ENCODE results near the gene DHRS3. TPM values are rescaled to one million over a fixed set of nuclear protein-coding genes. Genes with fewer than 3 reads are reported as not detected.

The DHRS3 gene
- total RNA-seq, 1 donor: 161 TPM

DNA sequence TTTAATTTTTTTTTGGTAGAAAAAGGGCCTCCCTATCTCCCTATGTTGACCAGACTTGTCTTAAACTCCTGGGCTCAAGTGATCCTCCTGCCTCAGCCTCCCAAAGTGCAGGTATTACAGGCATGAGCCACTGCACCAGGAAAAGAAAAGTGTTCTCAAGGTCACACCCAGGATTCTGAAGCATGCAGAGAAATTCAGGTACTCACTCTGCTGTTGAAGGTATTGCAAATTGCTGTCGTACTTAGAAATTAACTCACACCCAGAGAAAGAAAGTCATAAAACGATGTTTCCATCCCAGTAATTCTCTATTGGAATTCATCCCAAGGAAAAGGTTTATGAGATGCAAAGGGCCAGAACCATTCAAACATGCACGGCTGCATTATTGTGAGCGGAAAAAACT, 73.7 kb downstream of the DHRS3 start:
- no peaks in the 10 kb centered on the region for H3K27me3 ChIP-seq (ENCODE audit: insufficient read depth, low read length)
- H3K4me3 ChIP-seq (ENCODE audit: insufficient read depth, low read length): no peak overlapping the region
- H3K4me2 ChIP-seq (ENCODE audit: insufficient read depth, low read length): no peak overlapping the region
- H3K4me1 ChIP-seq (ENCODE audit: insufficient read depth, low read length): peaks cover 29% of the 10 kb centered on the region
- H3K36me3 ChIP-seq (ENCODE audit: insufficient read depth, low read length): no peaks in the 10 kb centered on the region
- H3K9me3 ChIP-seq (ENCODE audit: low read depth, low read length): no peaks in the 10 kb centered on the region
- no peak overlapping the region for H2AFZ ChIP-seq (ENCODE audit: low read length)
- no peaks in the 10 kb centered on the region for H3K79me2 ChIP-seq (ENCODE audit: insufficient read depth, low read length)
- H4K20me1 ChIP-seq (ENCODE audit: insufficient read depth, low read length): no peaks in the 10 kb centered on the region
- no peak overlapping the region for H3K27ac ChIP-seq (ENCODE audit: low read depth, low read length)
- TF ChIP-seq, protein P1, sequence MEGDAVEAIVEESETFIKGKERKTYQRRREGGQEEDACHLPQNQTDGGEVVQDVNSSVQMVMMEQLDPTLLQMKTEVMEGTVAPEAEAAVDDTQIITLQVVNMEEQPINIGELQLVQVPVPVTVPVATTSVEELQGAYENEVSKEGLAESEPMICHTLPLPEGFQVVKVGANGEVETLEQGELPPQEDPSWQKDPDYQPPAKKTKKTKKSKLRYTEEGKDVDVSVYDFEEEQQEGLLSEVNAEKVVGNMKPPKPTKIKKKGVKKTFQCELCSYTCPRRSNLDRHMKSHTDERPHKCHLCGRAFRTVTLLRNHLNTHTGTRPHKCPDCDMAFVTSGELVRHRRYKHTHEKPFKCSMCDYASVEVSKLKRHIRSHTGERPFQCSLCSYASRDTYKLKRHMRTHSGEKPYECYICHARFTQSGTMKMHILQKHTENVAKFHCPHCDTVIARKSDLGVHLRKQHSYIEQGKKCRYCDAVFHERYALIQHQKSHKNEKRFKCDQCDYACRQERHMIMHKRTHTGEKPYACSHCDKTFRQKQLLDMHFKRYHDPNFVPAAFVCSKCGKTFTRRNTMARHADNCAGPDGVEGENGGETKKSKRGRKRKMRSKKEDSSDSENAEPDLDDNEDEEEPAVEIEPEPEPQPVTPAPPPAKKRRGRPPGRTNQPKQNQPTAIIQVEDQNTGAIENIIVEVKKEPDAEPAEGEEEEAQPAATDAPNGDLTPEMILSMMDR (IDR thresholded peaks at IDR 0.05; ENCODE audit: extremely low read depth, low read depth, low read length): no peak
- DNase-seq (ENCODE audit: insufficient read length, low spot score, missing footprints): no peak

DNA sequence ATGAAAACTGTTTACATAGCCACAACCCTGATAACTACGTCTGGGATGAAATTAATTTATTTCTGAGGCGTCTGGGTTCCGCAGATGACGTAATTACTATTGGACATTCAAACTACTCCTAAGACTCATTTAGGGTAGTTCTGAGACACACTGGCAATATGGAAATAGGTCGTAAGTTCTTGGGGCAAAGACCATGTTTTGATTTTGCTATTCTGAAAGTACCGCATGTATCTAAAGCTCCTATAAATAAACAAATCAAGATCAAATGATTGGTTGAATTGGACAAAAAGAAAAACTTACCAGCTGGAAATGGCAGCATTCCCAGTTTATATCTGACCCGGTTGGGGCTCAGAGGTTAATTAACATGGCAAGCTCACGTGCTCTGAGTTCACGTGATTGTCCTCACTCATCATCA, 74.3 kb downstream of the DHRS3 start:
- TF ChIP-seq, protein P1 (IDR thresholded peaks at IDR 0.05; ENCODE audit: extremely low read depth, low read depth, low read length): no peak
- Histone ChIP-seq H4K20me1 (ENCODE audit: insufficient read depth, low read length) (no peaks in the 10 kb centered on the region), H3K4me2 (ENCODE audit: insufficient read depth, low read length) (no peak overlapping the region), H3K4me3 (ENCODE audit: insufficient read depth, low read length) (no peak overlapping the region), H3K79me2 (ENCODE audit: insufficient read depth, low read length) (no peaks in the 10 kb centered on the region), H3K36me3 (ENCODE audit: insufficient read depth, low read length) (no peaks in the 10 kb centered on the region), H2AFZ (ENCODE audit: low read length) (no peak overlapping the region), H3K27me3 (ENCODE audit: insufficient read depth, low read length) (no peaks in the 10 kb centered on the region), H3K27ac (ENCODE audit: low read depth, low read length) (no peak overlapping the region), H3K9me3 (ENCODE audit: low read depth, low read length) (no peaks in the 10 kb centered on the region), H3K4me1 (ENCODE audit: insufficient read depth, low read length) (peaks cover 24% of the 10 kb centered on the region)
- no peak for DNase-seq (ENCODE audit: insufficient read length, low spot score, missing footprints)

DNA sequence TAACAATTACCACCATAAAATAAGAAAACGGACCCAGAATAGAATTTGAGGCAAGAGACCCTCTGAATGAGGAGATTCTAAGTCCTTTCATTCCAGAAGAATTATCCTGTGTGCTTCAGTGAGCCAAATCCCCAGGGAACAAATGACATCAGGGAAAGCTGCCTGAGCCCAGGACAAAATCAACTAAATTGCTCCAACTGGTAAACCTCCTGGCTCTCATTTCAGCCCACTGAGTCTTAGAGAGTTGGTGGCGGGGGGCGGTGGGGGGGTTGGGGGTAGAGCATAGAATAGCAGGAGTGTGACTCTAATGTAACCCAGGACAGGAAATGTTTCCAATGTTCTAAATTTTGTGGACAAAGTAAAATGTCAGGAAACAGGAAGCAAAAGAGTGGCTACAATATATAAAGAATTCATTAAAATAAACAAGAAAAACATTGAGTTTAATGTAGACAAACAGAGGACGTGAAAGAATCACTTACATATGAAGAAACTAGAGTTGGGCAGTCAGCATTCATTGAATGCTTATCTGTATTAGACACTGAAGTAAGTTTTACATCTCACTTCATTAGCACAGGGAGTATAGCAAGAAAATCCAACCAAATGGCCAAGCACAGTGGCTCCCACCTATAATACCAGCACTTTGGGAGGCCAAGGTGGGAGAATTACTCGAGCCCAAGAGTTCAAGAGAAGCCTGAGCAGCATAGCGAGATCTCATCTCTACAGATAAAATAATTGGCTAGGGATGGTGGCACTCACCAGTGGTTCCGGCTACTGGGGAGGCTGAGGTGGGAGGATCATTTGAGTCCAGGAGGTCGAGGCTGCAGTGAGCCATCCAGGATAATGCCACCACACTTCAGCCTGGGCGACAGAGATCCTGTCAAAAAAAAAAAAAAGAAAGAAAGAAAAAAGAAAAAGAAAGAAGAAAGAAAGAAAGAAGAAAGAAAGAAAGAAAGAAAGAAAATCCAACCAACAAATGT, 75.1 kb downstream of the DHRS3 start:
- TF ChIP-seq, protein P1 (IDR thresholded peaks at IDR 0.05; ENCODE audit: extremely low read depth, low read depth, low read length): no peak
- Histone ChIP-seq H3K4me3 (ENCODE audit: insufficient read depth, low read length) (no peak overlapping the region), H3K36me3 (ENCODE audit: insufficient read depth, low read length) (no peaks in the 10 kb centered on the region), H4K20me1 (ENCODE audit: insufficient read depth, low read length) (no peaks in the 10 kb centered on the region), H2AFZ (ENCODE audit: low read length) (no peak overlapping the region), H3K9me3 (ENCODE audit: low read depth, low read length) (no peaks in the 10 kb centered on the region), H3K27ac (ENCODE audit: low read depth, low read length) (no peak overlapping the region), H3K79me2 (ENCODE audit: insufficient read depth, low read length) (no peaks in the 10 kb centered on the region), H3K4me1 (ENCODE audit: insufficient read depth, low read length) (peaks cover 24% of the 10 kb centered on the region), H3K4me2 (ENCODE audit: insufficient read depth, low read length) (no peak overlapping the region), H3K27me3 (ENCODE audit: insufficient read depth, low read length) (no peaks in the 10 kb centered on the region)
- DNase-seq (ENCODE audit: insufficient read length, low spot score, missing footprints): peak; percentile 77

DNA sequence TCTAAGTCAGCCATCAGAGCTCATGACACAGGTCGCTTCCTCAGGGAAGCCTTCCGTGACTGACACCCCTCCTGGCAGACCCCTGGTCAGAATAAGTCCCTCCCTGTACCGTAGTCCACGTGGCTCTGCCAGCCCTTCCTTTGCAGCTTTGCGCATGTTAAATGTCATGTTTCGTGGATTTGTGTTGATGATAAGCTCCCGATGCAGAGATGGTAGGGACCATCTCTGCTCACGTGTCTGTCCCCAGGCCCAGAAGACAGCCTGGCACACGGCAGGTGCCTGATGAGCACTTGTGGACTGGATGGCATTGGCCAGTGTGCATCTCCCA, 75.9 kb downstream of the DHRS3 start:
- TF ChIP-seq, protein P1 (IDR thresholded peaks at IDR 0.05; ENCODE audit: extremely low read depth, low read depth, low read length): no peak

More for the DNA sequence above, 75.9 kb downstream of the DHRS3 start:
- no peak overlapping the region for H3K4me3 ChIP-seq (ENCODE audit: insufficient read depth, low read length)
- H4K20me1 ChIP-seq (ENCODE audit: insufficient read depth, low read length): no peaks in the 10 kb centered on the region
- no peak overlapping the region for H3K4me2 ChIP-seq (ENCODE audit: insufficient read depth, low read length)
- peak; percentile 32 for DNase-seq (ENCODE audit: insufficient read length, low spot score, missing footprints)
- H3K79me2 ChIP-seq (ENCODE audit: insufficient read depth, low read length): no peaks in the 10 kb centered on the region
- H3K36me3 ChIP-seq (ENCODE audit: insufficient read depth, low read length): no peaks in the 10 kb centered on the region
- H3K9me3 ChIP-seq (ENCODE audit: low read depth, low read length): no peaks in the 10 kb centered on the region
- H3K4me1 ChIP-seq (ENCODE audit: insufficient read depth, low read length): peaks cover 24% of the 10 kb centered on the region
- H3K27ac ChIP-seq (ENCODE audit: low read depth, low read length): peak overlapping the region; percentile 79
- no peak overlapping the region for H2AFZ ChIP-seq (ENCODE audit: low read length)
- no peaks in the 10 kb centered on the region for H3K27me3 ChIP-seq (ENCODE audit: insufficient read depth, low read length)

All from osteoblast (primary cell).